ENCODE data around the gene DUSP1.

The DUSP1 gene

DNA sequence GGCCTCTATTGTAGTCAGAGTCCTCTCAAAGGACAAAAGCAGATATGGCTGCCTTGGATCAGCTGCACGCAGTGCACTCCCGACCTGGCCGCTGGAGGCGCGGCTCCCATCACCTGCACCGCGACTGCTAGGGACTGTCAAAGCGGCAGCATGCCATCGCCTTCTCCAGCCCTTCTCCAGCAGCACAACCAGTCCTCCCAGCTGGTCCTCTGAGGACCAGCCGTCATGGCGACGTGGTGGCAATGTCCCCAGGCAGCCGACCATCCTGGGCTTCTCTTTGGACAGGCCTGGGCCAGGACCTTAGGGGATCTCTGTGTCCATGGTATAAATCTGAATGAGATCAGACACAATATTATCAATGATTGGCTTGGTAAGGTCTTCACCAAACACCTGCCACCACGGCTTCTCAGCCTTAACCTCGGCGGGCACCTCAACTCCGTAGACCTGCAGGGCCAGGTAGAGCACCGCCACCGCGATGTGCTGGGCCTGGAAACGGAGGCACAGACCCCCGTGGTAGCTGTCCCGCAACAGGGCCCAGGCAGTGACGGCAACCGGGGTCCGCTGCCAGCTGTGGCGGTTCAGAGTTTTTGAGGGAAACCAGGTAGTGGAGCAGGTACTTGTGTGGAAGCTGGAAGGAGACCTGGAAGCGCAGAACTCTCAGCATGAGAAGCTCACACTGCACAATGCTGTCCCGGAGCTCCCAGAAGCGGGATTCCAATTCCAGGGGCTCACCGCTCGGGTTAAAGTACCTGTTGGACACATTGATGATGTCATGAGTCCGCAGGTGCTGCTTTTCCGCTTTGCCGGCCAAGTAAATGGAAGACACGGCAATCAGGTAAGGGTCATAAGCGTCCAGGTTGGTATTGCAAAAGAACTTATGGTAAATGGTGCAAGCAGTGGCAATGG, 8.5 kb downstream of the DUSP1 start:
- no peak for DNase-seq

GRCh38 chr5:172760959-172761358, 10.0 kb downstream of the DUSP1 start:
- DNase-seq = no peak

DNA sequence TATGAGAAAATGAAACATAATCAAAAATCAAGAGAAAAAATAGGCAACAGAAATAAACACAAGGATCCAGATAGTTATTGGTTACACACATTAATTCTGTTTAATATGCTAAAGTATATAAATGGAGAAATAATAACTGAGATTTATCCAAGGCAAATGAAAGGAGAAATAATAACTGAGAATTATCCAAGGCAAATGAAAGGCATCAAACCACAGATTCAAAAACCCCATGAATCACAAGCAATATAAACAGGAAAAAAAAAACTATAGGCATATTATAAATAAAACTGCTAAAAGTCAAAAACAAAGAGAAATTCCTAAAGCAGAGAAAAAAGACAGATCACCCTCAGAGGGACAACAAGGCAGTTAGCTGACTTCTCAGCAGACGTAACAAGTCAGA, 10.9 kb downstream of the DUSP1 start:
- no peak for DNase-seq

DNA sequence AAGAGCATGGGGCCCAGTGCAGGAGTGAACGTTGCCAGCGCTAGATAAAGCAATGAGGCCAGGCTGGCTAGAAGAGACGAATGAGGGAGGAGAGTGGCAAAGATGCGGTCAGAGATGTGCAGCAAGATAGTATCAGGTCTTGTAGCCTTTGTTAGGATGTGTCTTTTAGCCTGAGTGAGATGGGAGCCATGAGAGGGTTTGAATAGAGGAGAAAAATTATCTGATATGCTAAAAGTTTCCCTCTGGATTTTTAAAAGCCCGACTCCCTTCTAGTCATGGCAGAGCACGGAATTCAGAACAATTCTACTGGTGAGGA, 12.2 kb downstream of the DUSP1 start:
- no peak for DNase-seq

GRCh38 chr5:172758077-172758833, 12.7 kb downstream of the DUSP1 start:
- peak; percentile 97 for DNase-seq

DNA sequence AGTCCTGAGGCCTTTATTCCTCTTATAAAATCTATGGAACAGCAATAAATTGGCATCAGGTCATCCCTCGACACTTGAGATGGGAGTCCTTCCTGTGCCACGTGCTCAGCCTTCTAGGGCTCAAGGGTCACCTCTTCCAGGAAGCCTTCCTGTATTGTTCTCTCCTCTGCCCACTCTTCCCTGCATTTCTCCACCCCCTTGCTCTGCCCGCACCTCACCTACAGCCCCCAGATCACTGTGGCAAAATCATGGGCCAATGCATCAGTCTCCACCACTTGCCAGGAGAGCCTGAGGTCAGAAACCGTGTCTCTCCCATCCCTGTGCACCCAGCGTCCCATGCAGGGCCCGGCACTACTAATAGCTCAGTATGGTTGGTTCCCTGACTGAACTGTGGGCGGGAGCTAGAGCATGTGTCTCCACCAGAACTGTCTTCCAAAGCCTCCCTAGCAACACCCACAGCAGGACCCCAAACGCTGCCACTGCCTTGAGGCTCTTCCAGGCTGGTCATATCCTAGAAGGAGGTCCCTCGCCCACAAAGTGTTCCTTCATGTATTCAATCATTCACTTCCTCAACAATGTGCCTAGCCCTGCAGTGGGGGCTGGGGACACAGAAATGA, 13.5 kb downstream of the DUSP1 start:
- DNase-seq = peak; percentile 62

- no peak for DNase-seq
Measured at GRCh38 chr5:172756764-172757393, 14.1 kb downstream of the DUSP1 start.

DNA sequence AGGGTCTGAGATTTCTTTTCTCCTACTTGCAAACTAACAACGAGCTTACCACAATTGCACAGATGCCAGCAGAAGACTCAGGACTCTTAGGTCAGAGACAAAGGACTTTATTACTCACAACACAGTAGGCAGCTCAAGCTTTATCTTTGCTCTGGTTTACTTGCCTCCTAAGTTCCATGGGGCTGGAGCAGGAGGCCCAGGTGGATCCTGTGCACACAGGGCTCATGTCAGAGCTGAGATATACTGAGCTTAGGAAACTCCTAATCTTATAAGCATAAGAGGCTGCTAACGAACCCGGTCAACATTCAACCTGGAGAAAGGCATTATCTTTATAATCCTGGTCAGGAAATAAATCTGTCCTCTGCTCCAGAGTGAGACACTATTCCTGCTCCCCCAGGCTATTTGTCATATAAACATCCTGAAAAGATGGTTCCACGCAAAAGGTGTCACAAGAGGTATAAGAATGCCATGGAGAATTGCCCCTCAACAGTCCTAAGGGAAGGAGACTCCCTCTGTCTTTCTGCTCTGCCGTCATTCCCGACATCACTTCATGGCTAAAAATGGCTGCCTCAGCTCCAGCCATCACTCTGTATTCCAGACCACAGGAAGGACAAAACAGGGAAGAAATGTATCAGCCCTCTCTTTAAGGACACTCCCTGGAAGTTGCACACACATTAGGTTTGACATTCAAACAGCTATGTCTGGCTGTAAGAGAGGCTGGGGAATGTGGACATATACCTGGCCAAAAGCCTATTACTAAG, 16.2 kb downstream of the DUSP1 start:
- DNase-seq = no peak

DNA sequence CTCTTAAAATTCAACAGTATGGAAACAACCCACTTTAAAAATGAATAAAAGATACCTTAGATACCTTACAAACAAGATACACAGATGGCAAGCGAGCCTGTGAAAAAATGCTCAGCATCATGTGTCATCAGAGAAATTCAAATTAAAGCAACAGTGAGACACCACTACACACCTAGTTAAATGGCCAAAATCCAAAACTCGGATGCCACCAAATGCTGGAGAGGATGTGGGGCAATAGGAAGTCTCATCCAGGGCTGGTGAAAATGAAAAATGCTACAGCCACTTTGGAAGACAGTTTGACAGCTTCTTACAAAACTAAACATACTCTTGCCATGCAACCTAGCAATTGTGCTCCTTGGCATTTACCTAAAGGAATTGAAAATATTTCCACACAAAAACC, 17.9 kb downstream of the DUSP1 start:
- DNase-seq = no peak

GRCh38 chr5:172751761-172752510, 19.1 kb downstream of the DUSP1 start:
- DNase-seq = no peak

- no peak for DNase-seq
Measured at GRCh38 chr5:172749881-172750633, 20.9 kb downstream of the DUSP1 start.

GRCh38 chr5:172749076-172749475, 21.9 kb downstream of the DUSP1 start:
- no peak for DNase-seq

DNA sequence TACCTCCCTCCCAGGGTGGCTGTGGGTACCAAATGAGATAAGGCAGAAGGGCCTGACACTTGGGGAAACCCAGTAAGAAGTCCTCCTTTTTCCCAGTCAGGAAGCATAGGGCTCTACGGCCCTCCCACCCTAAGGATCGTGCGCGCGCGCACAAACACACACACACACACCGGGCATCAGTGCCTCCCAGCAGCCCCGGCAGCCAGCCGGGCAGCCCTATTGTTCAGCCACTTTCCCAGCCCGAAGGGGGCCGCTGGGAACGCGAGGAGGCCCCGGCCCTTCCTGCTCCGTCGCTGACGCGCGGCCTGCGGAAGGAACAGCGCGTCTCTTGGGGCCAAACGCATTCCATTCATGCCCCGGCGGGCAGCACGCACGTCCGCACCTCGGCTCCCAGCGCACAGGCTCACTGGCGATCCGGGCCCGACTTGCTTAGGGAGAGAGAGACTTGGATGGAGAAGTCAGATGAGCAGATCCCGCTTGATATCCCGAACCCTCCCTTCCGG, 22.6 kb downstream of the DUSP1 start:
- no peak for DNase-seq

GRCh38 chr5:172747471-172747870, 23.5 kb downstream of the DUSP1 start:
- DNase-seq = no peak

DNA sequence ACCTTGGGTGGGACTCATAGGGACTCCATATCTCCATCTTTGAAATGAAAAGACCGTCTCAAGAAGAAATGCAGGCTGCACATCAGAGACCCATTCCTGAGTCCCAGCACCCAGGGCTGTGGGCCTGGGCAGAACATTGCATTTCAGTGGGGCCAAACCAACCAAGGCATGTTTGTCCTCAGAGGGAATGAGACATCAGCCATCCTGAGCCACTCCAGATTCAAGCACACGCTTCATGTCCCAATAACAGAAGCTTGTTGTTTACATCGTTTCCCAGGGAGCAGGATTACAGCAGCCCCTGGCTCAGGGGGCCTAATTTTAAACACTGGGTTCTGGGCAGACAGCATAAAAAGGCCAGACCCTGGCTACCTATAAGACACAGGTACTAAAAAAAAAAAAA, 24.3 kb downstream of the DUSP1 start:
- no peak for DNase-seq

DNA sequence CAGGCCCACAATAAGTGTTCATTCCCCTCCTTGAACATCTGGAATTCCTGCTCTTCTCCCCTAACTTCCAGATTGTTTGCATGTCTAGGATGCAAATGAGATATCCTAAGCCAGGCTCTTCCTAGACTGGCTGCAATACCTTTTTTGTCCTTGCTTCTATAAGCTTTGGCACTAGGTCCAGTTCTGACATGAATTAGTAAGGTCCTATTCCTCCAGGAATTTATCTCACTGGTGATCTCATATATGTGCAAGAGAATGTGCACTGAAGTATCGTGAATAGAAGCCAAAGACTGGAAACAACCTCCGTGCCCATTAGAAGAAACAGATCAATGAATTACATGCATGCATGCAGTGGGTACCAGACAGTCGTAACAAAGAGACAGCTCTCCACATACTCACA, 25.2 kb downstream of the DUSP1 start:
- DNase-seq = no peak

DNA sequence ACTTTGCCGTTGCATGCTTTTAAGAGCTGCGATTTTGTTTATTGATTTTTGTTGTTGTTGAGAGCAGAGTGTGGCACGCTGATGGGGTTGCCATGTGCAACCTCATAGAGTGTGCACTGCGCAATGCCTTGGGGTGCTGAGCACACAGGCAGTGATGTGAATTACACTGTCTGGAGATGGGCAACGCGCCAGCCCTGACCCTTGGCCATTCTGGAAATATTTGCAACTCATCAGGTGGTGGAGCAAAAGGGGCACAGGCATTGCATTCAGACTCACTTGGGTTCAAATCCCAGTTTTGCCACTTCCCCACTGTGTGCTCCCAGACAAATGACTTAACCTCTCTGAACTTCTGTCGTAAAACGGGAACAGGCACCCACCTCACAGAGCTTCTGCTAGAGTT, 25.6 kb downstream of the DUSP1 start:
- DNase-seq = no peak

DNA sequence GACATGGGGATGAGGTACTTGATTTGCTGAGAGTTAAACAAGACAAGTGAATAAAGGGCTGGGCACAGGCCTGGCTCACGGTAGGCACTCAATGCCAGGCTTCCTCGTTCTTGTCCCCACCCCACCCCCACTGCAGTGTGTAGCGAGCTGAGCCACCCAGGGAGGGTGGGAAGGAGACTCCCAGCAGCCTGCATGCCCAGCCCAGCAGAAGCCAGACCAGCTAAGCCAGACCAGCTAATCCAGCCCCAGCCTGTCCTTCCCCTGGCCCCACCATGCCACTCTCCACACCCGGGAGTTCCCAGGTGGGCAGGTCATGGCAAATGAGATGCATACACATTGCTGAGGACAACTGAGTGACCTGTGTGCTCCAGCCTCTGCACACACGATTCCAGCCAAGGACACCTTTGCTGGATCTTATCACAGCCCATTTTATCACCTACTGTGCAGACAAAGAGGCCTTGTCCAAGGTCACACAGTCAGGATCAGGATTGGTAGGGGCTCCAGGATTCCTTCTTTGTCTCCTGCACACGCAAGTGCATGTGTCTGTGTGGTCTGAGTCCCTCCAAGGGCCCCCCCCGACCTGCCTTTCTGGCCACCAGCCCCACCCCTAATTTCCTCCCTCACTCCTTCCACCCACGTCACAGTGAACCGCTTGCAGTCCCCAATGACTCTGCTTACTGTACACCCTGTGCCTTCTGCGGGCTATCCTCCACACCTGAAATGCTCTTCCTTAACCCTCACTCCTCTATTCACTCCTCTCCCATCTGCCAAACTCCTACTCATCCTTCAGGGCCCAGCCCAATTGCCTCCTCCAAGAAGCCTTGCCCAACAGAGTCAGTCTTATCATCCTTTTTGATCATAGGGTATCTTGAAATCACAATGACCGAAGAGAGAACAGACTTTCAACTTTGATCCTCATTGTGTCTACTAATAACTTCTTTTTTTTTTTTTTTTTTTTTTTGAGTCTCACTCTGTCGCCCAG, 26.6 kb downstream of the DUSP1 start:
- no peak for DNase-seq

- no peak for DNase-seq
Measured at GRCh38 chr5:172743112-172743959, 27.7 kb downstream of the DUSP1 start.
